ENCODE data around the gene FADS1.

GRCh38 chr11:61764606-61765260 is 52.1 kb downstream of the FADS1 start:
- no peak for TF ChIP-seq CTCF (IDR thresholded peaks at IDR 0.05)
- TF ChIP-seq POLR2A (IDR thresholded peaks at IDR 0.05) = no peak

All from esophagus squamous epithelium (tissue), 4 donors.